GM19193 (cell line): ENCODE data around the gene SLC25A48.

ENCODE experiments used
- POLR2A ChIP-seq: IDR thresholded peaks from 4 replicates; pipeline ENCODE4 v1.6.1; 2011; ENCODE audit not compliant: insufficient read depth, insufficient read length; ENCODE audit errors: extremely low read depth

Gene SLC25A48

DNA sequence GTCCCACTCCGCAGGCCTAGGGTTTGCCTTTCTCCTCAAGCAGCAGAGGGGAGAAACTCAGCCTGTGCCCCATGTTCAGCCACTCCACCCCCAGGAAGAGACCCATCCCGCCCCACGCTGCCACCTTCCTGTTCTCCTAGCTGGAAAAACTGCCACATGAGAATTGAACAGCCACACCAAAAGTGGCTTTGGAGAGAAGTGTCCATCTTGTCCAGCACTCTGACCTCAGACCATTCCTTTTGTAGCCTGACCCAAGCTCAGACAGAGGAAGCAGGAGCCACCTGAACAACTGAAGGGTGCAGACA lies 8.3 kb upstream of the SLC25A48 start:
- no peak for TF ChIP-seq POLR2A

DNA sequence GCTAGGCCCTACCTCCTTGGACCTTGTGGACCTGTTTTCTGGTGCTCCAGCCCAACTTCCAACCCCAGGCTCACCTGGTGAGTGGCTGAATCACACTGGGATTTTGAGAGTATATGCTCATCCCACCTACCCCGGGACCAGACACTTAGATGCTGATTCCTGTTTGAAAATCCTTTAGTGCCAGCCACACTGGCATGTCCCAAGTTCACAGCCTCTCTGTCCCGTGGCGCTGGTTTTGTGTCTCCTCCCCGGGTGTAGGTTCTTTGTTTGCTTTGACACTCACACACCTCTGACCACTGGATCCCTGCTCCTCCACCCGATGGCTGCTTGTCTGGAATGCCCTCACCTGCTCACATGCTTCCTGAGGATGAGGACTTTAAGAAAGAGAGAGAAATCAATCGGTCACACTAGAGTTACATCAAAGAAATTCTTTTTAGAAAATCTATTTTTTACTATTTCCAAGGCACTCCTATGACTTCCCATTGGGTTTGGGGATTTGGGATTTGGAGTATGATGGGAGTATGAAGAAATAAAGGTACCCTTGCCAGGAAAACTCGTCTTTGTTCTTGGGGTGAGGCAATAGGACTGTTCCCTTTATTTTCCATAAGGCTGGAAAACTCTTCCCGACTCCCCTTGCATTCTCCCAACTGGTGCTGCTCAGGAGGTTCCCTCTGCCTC lies 7.3 kb upstream of the SLC25A48 start:
- TF ChIP-seq POLR2A = no peak

DNA sequence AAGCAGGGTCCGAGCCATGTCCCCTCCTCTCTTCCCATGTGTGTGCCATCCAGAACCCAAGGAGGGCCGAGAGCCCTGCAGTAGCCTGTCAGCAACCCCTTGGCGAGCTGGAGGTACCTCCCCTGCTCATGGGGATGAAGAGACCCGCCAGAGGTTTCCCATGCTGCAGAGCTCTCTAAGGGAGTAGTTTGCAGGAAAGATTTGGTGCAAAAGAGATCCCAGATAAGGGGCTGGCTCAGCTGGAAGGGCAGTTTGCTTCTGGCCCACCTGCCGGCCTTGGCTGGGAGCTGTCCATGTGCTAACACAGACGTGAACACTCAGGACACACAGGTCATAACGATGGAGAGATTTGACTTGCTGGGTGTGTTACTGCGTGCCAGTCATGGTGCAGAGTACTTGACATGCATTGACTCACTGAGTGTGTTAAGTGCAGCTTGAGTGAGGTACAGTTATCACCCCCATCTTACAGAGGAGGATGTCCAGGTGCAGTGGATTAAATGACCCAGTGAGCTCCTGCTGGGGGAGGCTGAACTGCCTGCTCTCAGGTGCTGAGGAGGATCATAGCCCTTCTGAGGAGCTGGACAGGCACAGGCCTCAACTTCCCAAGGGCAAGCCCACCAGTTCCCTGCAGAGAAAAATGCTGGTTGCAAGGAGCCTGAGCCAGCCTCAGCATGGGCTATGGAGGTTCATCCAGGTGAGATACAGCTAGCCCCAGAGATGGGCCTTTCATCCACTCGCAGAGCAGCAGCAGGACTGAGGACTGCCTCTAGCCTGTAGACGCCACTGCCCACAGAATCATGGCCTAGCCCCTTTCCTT lies 6.3 kb upstream of the SLC25A48 start:
- no peak for TF ChIP-seq POLR2A

DNA sequence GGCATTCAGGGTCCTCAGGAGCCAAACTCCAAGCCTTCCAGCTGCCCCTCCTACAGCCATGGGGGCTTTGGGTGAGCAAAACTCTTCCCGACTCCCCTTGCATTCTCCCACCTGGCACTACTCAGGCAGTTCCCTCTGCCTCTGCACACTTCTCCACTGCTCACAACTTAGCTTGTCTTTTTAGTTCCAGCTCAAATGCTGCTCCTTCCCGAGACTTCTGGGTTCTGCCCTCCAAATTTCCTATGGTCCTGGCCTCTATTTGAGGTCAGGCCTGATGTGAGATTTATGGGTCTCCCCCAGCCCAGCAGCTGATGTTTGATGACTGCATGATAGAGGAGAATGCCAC lies 5.7 kb upstream of the SLC25A48 start:
- no peak for TF ChIP-seq POLR2A

DNA sequence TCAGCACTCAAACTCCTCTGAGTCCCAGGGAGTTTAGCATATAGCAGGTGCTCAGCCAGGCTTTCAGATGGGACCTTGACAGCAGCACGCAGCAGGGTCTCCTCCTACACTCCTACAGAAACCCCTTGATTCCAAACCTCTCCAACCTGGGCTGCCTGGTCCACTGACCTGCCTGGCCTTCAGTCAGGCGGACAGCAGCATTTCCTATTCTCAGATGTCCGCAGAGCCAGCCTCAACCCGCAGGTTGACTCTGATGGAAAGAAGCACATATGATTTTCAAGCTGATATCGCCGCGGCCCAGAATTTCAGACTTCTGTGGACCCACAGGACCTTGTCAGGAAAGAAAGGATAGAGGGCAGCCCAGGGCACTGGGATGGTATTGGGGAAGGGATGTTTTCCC lies 5.3 kb upstream of the SLC25A48 start:
- no peak for TF ChIP-seq POLR2A

DNA sequence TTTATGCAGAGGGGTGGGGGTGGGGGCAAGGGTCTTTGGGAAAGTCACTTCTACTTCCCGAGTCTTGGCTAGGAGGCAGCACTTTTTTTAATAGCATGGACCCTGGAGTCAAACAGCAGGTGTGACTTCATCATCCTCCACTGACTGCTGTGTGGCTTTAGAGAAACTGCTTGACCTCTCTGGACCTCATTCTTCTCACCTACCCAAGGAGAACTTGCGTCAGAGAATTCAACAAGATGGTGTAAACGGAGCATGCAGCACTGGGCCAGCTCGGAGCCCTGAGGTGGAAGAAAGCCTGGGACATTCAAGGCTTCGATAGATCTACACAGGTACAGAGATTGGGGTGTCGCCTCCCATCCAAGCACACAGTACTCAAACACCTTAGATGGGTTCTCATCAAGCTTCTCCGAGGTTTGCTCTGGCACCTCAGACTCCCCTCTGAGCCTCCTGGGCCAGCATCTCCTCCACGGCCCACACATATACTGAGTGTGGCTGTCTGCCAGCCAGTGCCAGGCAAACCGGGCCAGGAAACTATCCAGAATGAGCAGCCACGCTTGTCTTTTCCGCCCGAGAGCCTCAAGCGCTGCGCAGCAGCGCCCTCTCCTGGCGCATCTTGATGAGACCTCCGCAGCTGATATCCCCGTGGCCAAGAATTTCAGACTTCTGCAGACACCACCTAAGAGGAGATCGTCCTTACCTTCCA lies 4.6 kb upstream of the SLC25A48 start:
- TF ChIP-seq POLR2A = no peak

DNA sequence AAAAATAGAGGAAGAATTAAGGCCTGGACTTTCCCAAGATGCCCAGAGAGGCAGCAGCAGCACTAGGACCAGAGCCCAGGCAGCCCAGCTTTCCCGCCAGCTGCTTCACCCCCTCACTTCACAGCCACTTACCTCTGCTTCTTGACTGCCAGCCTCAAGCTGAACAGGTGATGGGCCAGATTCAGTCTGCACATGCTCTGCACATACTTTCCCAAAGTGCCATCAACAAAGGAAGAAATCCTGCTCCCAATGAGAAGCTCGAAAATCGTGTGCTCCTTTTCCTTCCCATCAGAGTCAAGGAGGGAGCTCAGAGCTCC lies 4.1 kb upstream of the SLC25A48 start:
- TF ChIP-seq POLR2A = no peak

DNA sequence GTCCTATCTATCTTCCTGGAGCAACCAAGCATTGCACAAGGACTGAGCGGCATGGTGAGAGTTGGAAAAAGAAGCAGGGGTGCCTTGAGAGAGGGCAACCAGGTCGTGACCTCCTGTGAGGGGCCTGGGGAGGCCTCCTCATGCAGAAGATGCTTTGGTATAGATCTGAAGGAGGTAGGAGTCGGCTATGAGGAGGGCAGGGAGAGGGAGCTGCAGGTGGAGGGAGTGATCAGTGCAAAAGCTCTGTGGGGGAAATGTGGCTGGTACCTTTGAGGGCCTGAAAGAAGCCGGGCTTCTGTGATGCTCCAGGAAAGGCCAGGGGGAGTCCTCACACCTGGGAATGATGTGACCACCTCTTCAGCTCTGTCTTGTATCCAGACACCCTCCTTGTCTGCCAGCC lies 3.6 kb upstream of the SLC25A48 start:
- TF ChIP-seq POLR2A = no peak

DNA sequence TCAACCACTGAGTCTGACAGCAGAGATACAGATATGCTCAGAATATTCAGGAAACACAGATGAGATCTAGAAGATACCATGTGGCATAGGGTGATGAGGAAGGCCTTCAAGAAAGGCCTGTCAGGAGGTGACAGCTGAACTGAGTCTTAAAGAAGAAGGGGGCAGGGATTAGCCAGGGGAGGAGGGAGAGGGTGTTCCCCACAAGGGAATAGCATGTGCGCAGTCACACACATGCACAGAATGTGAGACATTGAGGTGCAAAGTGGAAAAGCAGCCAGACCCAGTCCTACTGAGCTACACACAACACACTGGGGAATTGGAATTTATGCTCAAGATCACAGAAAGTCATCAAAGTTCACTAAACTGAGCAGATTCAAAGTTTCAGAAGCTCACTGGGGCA lies 3.0 kb upstream of the SLC25A48 start:
- TF ChIP-seq POLR2A = no peak

DNA sequence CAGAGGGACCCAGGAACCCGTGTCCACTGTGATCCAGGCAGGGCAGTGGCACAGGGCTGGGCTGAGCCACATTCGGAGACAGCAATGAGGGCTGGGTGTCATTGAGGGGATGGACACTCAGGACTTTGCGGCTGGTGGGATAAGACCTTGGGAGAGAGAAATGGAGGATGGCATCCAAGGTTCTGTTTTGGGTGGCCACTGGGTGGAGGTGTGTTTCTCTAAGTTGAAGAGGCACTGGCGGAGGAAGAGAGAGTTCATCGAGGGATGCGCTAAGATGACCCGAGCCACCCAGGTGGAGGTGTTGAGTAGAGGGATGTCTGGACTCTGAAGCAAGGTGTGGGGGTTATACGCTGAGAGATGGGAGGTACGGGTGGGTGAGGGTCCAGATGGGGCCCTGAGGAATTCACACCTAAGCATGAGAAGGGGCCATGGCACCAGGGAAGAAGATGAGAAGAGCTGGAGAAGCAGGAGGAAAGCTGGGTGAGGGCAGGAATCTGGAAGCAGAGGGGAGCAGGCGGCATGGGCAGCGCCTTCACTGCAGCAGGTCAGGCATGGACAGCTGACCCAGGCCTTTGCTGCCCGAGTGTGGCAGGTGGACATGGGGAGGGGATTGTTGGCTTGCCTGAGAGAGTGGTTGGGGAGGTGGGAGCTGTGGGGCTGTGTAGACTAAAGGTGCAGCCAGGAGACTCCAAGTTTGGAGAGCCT lies 2.5 kb upstream of the SLC25A48 start:
- TF ChIP-seq POLR2A = no peak

DNA sequence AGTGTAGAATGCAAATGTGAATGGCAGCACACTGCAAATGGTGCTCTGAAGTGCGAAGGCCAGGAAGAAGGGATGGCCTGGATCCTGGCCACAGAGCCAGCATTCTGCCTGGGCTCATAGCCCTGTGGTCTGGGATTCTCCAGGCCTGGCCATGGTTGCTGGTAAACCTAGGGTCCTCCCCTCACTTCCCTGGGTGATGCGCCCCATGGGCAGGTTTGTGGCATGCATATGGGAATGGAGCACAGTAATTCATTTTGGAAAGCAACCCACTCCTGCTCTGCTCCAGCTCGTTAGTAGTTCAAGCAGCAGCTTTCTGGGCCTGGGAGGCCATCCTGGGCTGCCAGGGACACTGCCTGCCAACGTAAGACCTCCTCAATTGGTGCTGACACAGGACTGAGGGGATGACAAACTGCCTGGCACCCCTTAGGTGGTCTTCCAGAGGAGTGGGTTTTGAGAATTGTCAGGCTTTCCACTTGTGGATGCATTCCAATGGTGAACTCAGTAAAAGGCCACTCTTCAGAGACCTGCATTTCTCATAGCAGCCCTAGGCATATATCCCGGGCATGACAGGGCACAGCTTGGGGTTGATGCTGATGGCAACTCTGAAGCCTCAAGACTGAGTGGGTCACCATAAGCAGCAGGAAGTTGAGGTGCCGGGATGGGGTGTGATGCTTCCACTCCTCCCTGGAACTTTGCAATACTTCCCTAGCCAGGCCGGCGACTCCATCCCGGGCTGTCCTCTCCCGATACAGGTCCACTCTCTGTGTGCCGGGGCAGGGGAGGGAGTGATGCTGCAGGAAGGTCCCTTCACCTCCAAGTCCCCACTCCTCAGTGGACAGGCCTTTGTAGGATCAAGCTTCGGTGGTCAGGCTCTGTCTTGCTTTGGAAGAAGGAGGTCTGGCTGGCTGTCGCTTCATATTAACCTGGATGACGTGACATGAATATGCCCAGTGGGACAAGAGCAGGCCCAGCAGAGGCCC lies 1.2 kb upstream of the SLC25A48 start:
- TF ChIP-seq POLR2A = no peak

DNA sequence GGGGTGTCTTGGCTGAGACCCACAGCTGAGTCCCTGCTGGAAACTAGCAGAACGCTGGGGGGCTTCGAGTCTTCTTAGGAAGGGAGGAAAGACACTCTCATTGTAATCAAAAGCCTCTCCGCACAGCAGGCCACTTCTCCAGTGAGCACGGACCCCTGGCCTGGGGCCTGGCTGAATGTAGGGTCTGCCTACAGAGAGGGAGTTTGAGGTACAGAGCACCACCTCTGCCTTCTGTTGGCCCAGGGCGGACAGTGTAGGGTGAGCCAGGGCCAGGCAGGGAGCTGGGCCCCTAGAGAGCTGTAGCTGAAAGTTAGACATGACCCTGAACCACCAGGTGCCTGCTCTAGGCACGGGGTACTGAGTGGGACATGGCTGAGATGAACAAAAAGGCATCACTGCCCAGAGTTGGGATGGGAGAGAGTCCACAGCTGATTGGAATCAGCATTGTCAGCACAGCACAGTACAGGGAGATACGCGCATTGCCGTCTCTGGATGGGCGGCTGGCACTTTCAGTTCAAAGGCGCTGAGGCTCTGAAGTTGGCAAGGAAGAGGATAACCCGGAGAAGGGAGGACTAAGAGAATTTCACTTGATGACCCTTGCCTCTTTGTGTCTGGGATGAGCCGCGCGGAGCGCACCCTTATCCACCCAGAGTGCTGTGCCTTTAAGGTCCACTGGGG lies 363 bp upstream of the SLC25A48 start:
- TF ChIP-seq POLR2A = no peak

DNA sequence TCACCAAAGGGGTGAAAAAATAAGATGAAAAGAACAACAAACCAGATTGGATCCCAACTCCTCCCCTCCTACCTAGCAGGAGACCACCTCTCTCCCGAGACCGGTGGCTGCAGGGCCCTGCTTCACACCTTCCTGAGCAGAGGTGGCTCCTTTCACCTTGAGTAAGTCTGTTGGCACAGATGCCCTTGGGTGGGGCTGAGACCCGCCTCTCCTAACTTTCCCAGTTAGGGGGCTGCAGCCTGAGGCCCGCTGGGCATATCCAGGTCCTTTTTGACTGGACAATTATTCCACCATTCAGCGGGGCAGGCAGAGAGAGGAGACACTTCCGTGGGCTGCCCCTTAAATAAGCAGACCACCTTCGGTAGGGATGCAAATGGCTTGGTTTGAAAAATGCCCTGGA lies 1.3 kb downstream of the SLC25A48 start:
- no peak for TF ChIP-seq POLR2A

DNA sequence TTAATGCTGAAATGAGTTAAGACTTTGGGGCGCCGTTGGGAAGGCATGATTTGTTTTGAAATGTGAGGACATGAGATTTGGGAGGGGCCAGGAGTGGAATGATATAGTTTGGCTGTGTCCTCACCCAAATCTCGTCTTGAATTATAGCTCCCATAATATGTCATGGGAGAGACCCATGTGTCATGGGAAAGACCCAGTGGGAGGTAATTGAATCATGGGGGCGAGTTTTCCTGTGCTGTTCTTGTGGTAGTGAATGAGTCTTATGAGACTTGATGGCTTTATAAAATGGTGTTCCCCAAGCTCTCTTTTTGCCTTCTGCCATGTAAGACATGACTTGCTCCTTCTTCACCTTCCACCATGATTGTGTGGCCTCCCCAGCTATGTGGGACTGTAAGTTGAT lies 5.1 kb downstream of the SLC25A48 start:
- TF ChIP-seq POLR2A = no peak

DNA sequence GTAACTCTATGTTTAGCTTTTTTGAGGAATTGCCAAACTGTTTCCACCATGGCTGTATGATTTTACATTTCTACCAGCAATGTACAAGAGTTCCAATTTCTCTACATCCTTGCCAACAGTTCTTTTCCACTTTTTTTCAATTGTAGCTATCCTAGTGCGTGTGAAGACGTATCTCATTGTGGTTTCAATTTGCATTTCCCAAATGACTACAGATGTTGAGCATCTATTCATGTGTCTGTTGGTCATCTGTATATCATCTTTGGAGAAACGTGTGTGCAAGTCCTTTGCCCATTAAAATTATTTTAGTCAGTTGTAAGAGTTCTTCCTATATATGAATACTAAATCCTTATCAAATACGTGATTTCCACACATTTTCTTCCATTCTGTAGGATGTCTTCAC lies 6.5 kb downstream of the SLC25A48 start:
- TF ChIP-seq POLR2A = no peak

DNA sequence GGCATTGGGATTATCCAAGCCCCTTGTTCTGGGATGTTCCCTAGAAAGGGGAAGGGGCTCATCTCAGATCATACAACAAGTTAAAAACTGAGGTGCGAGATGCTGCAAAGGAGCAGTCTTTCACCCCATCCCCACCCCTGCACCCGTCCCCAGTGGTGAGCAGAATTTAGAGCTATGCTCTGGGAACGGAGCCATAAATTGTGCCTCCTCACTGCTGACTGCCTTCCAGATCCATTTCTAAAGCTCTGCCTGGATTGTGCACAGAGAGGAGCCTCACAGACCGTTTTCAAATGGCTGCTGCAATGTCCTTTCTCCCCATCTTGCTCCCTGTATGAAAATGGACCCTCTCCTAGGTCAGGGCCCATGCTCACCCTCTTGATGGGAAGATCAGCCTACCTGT lies 8.3 kb downstream of the SLC25A48 start:
- no peak for TF ChIP-seq POLR2A
